Fibroblast of the aortic adventitia (primary cell): ENCODE results near the gene KIAA0930. TPM values are rescaled to one million over a fixed set of nuclear protein-coding genes. Genes with fewer than 3 reads are reported as not detected.

Source experiments
- DNase-seq: peaks from one replicate; pipeline ENCODE4 v3.0.0-alpha.2; 2010; ENCODE audit warnings: low read depth
- H3K4me3 ChIP-seq: 2 replicates; pipeline ENCODE4 v1.5.1; 2011; ENCODE audit warnings: low read depth, mild to moderate bottlenecking, control low read depth, low read length, moderate library complexity
- CTCF ChIP-seq: IDR thresholded peaks from 2 replicates; pipeline ENCODE4 v1.5.1; 2011; ENCODE audit warnings: mild to moderate bottlenecking, low read length, control low read depth, inconsistent platforms; ENCODE audit not compliant: insufficient read depth
- total RNA-seq: library from RNA; depleted of rRNA; stranded (reverse); fragments of >200 nt; gene quantifications from 2 replicates; pipeline ENCODE4 v1.2.3, GENCODE V29; 2012; ENCODE audit warnings: low replicate concordance

The KIAA0930 gene
- total RNA-seq, 1 donor: 36.4 TPM

- TF ChIP-seq CTCF: no peak
- peak; percentile 36 for DNase-seq
- no peak overlapping the region for H3K4me3 ChIP-seq
Observed at GRCh38 chr22:45216133-45217003, 24.3 kb downstream of the KIAA0930 start.

GRCh38 chr22:45212992-45213751 lies 27.5 kb downstream of the KIAA0930 start:
- peak overlapping the region; percentile 70 for H3K4me3 ChIP-seq
- DNase-seq: peak; percentile 70
- no peak for TF ChIP-seq CTCF

- peak overlapping the region; percentile 70 for H3K4me3 ChIP-seq
- DNase-seq: peak; percentile 92
- TF ChIP-seq CTCF: peak; percentile 37
Observed at GRCh38 chr22:45212306-45212709, 28.4 kb downstream of the KIAA0930 start.

- TF ChIP-seq CTCF: peak; percentile 1
- peak; percentile 63 for DNase-seq
- peak overlapping the region; percentile 70 for H3K4me3 ChIP-seq
Observed at GRCh38 chr22:45211848-45212247, 28.8 kb downstream of the KIAA0930 start.

GRCh38 chr22:45211435-45211834 lies 29.3 kb downstream of the KIAA0930 start:
- TF ChIP-seq CTCF: no peak
- no peak for DNase-seq

GRCh38 chr22:45210991-45211390 lies 29.7 kb downstream of the KIAA0930 start:
- no peak for TF ChIP-seq CTCF
- peak overlapping the region; percentile 70 for H3K4me3 ChIP-seq
- DNase-seq: peak; percentile 83

More at GRCh38 chr22:45211435-45211834, 29.3 kb downstream of the KIAA0930 start:
- peak overlapping the region; percentile 70 for H3K4me3 ChIP-seq
